SIG-M5 (cell line): ENCODE measurements around the gene FAAP100.
"Not testable (repeated sequence)": the region's sequence is repeated elsewhere in the genome, so short reads cannot be mapped to it uniquely, and the experiment has no call there.

Source experiments
- DNase-seq: peaks from one replicate; lab custom pipeline; 2025; lab: John Stamatoyannopoulos, UW

Gene FAAP100

DNA sequence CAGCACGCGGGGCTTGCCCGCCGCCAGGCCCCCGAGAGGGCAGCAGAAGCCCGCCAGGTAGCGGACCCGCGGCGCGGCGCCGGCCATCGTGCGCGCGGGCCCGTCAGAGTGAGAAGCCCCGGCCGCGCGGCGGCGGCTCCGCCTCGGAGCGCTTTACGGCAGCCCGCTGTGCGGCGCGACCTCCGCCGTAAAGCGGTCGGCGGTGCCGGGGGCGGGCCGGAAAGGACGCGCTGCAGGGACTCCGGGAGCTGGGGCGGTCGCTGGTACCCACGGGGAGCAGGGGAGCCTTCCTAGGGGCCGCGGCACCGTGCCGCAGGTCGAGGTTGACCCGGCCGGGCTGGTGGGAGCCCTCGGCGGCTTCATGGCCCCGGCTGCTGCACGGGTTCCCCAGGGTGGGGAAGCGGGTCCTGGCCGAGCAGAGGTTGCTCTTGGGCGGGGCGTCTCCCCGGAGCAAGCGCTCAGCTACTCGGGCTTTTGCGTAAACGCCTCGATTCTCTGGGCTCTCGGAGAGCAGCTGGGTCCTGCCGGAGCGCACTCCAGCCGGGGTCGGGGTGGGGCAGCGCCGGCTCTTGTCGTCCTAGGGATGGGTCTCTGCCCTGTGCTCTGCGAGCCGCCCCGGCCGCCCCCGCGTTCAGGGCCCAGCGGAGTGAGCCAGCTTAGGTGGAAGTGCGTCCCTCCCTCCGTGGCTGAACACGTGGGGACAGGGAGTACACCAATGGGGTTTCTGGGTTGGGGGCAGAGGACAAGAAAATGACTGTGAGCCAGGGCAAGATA, at the start of gene FAAP100:
Gene FAAP100 (minus strand): TSS at position 110 of the 774 bp plus-strand sequence. CDS start 23 bp downstream, at position 87.
- DNase-seq: no peak

GRCh38 chr17:81601525-81602120, 49.5 kb upstream of the FAAP100 start:
- no peak for DNase-seq

DNA sequence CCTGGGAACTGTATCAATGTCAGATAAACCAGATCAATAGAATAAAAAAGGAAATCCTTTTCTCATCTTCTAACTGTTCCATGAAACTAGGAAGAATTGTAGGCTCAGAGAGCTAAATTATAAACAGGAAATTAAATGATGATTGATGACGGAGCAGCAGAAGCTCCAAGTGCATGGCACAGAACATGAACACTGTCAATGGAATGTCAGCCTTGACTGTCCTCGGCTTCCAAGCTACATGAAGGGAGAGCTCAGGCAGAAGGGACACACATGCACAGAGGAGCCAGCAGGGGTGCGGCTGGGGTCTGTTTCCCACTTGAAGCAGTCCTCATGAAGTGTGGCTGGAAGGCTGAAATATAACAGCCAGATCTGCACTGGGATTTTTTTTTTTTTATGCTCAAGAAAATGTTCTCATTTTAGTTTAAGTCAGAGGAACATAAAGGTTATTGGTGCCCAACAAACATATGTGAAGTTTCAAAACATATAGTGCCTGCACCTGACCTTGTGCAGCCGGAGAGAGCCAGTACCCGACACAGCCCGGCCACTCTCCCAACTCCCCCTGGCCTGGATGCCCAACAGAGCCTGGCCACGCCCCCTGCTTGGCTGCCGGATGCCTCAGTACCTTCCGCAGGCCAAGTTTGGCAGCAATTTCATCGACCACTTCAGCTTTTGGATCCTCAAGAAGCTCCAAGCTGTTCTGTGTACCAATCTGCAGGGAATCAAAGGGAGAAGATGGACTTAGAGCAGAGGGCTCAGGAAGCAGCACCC, 47.8 kb upstream of the FAAP100 start:
- no peak for DNase-seq

GRCh38 chr17:81593105-81593871, 41.1 kb upstream of the FAAP100 start:
- DNase-seq: no peak

DNA sequence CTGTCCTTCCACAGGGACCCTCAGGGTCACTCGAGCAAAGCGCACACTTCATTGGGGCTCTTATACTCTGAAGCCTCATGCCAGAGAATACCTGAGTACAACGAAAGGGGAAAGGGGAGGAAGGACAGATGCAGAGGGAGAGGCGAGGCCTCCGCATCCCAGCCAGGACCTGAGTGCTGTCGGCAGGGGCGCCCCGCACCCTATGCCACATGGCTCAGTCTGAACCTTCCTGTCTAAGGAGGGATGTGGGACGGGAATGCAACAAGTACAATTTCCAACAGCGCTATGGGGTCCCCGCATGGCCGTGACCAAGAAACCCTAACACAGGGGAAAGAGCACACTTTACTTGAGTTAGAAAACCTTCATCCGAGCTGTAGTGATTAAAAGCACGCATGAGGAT, 39.8 kb upstream of the FAAP100 start:
- DNase-seq: no peak

DNA sequence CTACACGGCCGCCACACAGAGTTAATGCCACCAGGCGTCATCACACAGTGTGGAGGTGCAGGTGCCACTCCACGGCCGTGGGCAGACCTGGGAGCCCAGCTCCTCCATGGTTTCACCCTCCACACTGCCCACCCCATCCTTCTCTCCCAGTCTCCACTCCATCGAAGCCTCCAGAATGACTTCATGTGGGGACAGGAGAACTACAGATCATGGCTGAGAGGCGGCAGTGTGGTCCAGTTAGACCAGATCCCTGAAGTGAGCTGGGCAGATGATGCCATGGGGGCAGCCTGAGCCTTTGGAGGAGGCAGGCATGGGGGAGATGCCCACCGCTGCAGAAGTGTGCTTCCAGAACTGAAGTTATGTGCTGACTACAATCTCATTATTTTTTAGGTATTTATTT, 38.0 kb upstream of the FAAP100 start:
- DNase-seq: no peak

DNA sequence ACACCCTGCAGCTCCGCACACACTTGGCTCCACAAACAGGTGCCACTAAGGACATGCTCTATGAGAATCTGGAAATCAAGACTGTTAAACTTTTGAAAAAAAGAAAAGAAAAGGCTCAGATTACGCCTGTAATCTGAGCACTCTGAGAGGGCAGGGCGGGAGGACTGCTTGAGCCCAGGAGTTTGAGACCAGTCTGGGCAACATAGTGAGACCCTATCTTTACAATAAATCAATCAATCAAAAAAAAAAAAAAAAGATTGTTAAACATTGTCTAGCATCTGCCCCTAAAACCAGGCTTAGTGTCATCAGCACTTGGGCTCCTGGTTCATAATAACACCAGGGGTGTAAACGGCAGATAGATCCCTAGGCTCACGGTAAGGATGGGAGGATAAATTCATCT, 37.5 kb upstream of the FAAP100 start:
- no peak for DNase-seq

- DNase-seq: no peak
Observed at GRCh38 chr17:81586096-81586495, 33.9 kb upstream of the FAAP100 start.

DNA sequence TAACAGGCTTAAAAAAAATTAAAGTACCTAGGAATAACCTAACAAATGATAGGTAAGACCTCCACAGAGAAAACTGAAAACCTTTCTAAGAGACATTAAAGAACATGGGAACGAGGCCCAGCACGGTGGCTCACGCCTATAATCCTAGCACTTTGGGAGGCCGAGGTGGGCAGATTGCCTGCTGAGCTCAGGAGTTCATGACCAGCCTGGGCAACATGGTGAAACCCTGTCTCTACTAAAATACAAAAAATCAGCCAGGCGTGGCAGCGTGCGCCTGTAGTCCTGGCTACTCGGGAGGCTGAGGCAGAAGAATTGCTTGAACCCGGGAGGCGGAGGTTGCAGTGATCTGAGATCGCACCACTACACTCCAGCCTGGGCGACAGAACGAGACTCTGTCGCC, 32.6 kb upstream of the FAAP100 start:
- not testable (repeated sequence) for DNase-seq

- DNase-seq: no peak
Observed at GRCh38 chr17:81583589-81584342, 31.6 kb upstream of the FAAP100 start.

- DNase-seq: no peak
Observed at GRCh38 chr17:81582749-81583148, 30.6 kb upstream of the FAAP100 start.

DNA sequence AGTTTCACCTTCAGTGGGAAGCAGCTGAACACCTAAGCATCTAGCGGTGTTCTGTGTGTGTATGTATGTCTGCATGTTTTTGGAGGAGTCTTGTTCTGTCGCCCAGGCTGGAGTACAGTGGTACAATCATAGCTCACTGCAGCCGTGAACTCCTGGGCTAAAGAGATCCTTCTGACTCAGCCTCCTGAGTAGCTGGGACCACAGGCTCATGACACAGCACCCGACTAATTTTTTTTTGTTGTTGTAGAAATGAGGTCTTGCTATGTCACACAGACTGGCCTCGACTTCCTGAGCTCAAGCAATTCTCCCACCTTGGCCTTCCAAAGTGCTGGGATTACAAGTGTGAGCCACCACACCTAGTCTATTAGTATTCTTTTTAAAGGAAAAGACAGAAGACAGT, 30.2 kb upstream of the FAAP100 start:
- DNase-seq: no peak

- no peak for DNase-seq
Observed at GRCh38 chr17:81581758-81582157, 29.6 kb upstream of the FAAP100 start.

- DNase-seq: no peak
Observed at GRCh38 chr17:81580481-81580880, 28.3 kb upstream of the FAAP100 start.

GRCh38 chr17:81579821-81580321, 27.7 kb upstream of the FAAP100 start:
- DNase-seq: no peak

DNA sequence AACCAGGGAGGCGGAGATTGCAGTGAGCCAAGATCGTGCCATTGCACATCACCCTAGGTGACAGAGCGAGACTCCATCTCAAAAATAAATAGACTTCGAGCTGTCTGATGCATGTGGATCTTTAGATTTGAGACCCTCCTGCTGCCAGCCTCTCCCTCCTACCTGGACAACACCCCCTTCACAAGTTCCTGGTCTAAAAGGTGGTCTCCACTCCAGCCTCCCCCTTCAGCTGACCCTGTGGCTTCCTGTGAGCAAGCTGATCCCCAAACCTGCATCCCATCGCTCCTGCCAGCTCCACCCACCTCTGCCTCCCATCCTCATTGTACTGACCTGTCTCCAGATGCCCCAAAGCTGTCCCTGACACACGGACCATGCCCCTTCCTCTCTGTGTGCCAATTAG, 27.1 kb upstream of the FAAP100 start:
- no peak for DNase-seq

- DNase-seq: no peak
Observed at GRCh38 chr17:81578561-81579225, 26.5 kb upstream of the FAAP100 start.

GRCh38 chr17:81578038-81578441, 25.9 kb upstream of the FAAP100 start:
- no peak for DNase-seq

GRCh38 chr17:81577278-81578000, 25.3 kb upstream of the FAAP100 start:
- no peak for DNase-seq
